IMR-90 (cell line): ENCODE results near the gene CABP2. TPM values are rescaled to one million over a fixed set of nuclear protein-coding genes. Genes with fewer than 3 reads are reported as not detected.
A peak's percentile ranks its signal among the peaks of the same experiment; 100 is the strongest.

Source experiments
- ATAC-seq: fragments of 200-7000 bp; cut with Tn5 transposase; 2 replicates; pipeline ENCODE4 v1.9.1; 2020; ENCODE audit warnings: low read depth, mild to moderate bottlenecking, moderate library complexity
- BruUV-seq: library from RNA; stranded (reverse); fragments of 400-500 nt; replicated peaks from 2 replicates; lab custom pipeline; 2021; lab: Mats Ljungman, UMichigan
- CTCF ChIA-PET: fragments of 300-600 bp; formaldehyde crosslinking; extraction: SDS; loops from one replicate; lab custom pipeline; 2021; ENCODE audit warnings: antibody characterized with exemption; lab: Yijun Ruan, JAX
- POLR2A ChIA-PET: fragments of 300-600 bp; sonication (Branson Sonifier 250); formaldehyde crosslinking; loops from one replicate; lab custom pipeline; 2022; ENCODE audit warnings: antibody characterized with exemption; ENCODE audit not compliant: unreplicated experiment; lab: Charles Lee
- DNase-seq: peaks from one replicate; pipeline ENCODE4 v3.0.0; 2013
- H2AFZ ChIP-seq: replicated peaks from 2 replicates; pipeline ENCODE3; 2013; ENCODE audit warnings: low read length, mild to moderate bottlenecking; ENCODE audit not compliant: poor library complexity
- H2AK5ac ChIP-seq: 2 replicates; pipeline ENCODE4 v1.6.1; 2013; ENCODE audit warnings: low read depth, low read length, inconsistent platforms
- H2AK9ac ChIP-seq: replicated peaks from 2 replicates; pipeline ENCODE3; 2013; ENCODE audit warnings: mild to moderate bottlenecking, low read depth, low read length, moderate library complexity; ENCODE audit not compliant: poor library complexity
- H2BK120ac ChIP-seq: 2 replicates; pipeline ENCODE4 v1.6.1; 2013; ENCODE audit warnings: low read depth, low read length, inconsistent platforms
- H2BK15ac ChIP-seq: 3 replicates; pipeline ENCODE4 v1.6.1; 2013; ENCODE audit warnings: low read depth, low read length, inconsistent platforms
- H2BK20ac ChIP-seq: 2 replicates; pipeline ENCODE4 v1.6.1; 2013; ENCODE audit warnings: low read depth, mild to moderate bottlenecking, inconsistent platforms, low read length, moderate library complexity
- H2BK5ac ChIP-seq: 2 replicates; pipeline ENCODE4 v1.6.1; 2013; ENCODE audit warnings: mild to moderate bottlenecking, low read depth, low read length, inconsistent platforms; ENCODE audit not compliant: poor library complexity, severe bottlenecking
- H3K14ac ChIP-seq: replicated peaks from 2 replicates; pipeline ENCODE4 v1.6.1; 2013; ENCODE audit warnings: low read depth, low read length, inconsistent platforms
- H3K18ac ChIP-seq: 2 replicates; pipeline ENCODE4 v1.6.1; 2013; ENCODE audit warnings: low read depth, low read length, control low read depth
- H3K23ac ChIP-seq: 2 replicates; pipeline ENCODE4 v1.6.1; 2013; ENCODE audit warnings: low read depth, low read length, inconsistent platforms
- H3K27ac ChIP-seq: 2 replicates; pipeline ENCODE4 v1.5.1; 2013; ENCODE audit warnings: mild to moderate bottlenecking, control low read depth, low read length; ENCODE audit not compliant: insufficient read depth
- H3K27me3 ChIP-seq: 2 replicates; pipeline ENCODE4 v1.6.1; 2013; ENCODE audit warnings: low read length; ENCODE audit not compliant: control insufficient read depth, insufficient read depth
- H3K36me3 ChIP-seq: 2 replicates; pipeline ENCODE4 v1.6.1; 2013; ENCODE audit warnings: low read length, mixed read lengths; ENCODE audit not compliant: control insufficient read depth, insufficient read depth
- H3K4ac ChIP-seq: 2 replicates; pipeline ENCODE4 v1.6.1; 2013; ENCODE audit warnings: low read depth, low read length, inconsistent platforms
- H3K4me1 ChIP-seq: 2 replicates; pipeline ENCODE4 v1.6.1; 2013; ENCODE audit warnings: low read length, mixed read lengths; ENCODE audit not compliant: control insufficient read depth, insufficient read depth
- H3K4me2 ChIP-seq: 2 replicates; pipeline ENCODE4 v1.6.1; 2013; ENCODE audit warnings: low read depth, mild to moderate bottlenecking, control low read depth, low read length, moderate library complexity
- H3K4me3 ChIP-seq: 2 replicates; pipeline ENCODE4 v1.5.1; 2013; ENCODE audit warnings: low read depth, mild to moderate bottlenecking, control low read depth, low read length, moderate library complexity; ENCODE audit not compliant: insufficient read depth
- H3K56ac ChIP-seq: 2 replicates; pipeline ENCODE4 v1.6.1; 2013; ENCODE audit warnings: low read length, inconsistent platforms; ENCODE audit not compliant: insufficient read depth; ENCODE audit errors: extremely low read depth
- H3K79me1 ChIP-seq, 2 experiments: 2 replicates each; pipeline ENCODE4 v1.6.1; 2013; ENCODE audit warnings: low read length in 2 of 2, inconsistent platforms in 1 of 2, low read depth in 1 of 2
- H3K9ac ChIP-seq: 2 replicates; pipeline ENCODE4 v1.6.1; 2013; ENCODE audit warnings: low read depth, low read length, control low read depth
- H3K9me1 ChIP-seq: 2 replicates; pipeline ENCODE4 v1.6.1; 2013; ENCODE audit warnings: low read length, inconsistent platforms; ENCODE audit not compliant: insufficient read depth
- H3K9me3 ChIP-seq: 2 replicates; pipeline ENCODE4 v1.6.1; 2013; ENCODE audit warnings: low read length; ENCODE audit not compliant: control insufficient read depth, insufficient read depth
- H4K20me1 ChIP-seq: 2 replicates; pipeline ENCODE4 v1.6.1; 2013; ENCODE audit warnings: low read length, inconsistent platforms; ENCODE audit not compliant: insufficient read depth
- H4K5ac ChIP-seq: 2 replicates; pipeline ENCODE4 v1.6.1; 2013; ENCODE audit warnings: mild to moderate bottlenecking, low read depth, low read length, control low read depth
- H4K8ac ChIP-seq, 2 experiments: 2 replicates each; pipeline ENCODE4 v1.6.1; 2013; ENCODE audit warnings: low read depth in 2 of 2, low read length in 2 of 2, control low read depth in 1 of 2, inconsistent platforms in 1 of 2
- H4K91ac ChIP-seq: 2 replicates; pipeline ENCODE4 v1.6.1; 2013; ENCODE audit warnings: low read depth, low read length, inconsistent platforms; ENCODE audit not compliant: insufficient read depth
- CEBPB ChIP-seq: IDR thresholded peaks from 2 replicates; pipeline ENCODE4 v1.6.1; 2012; ENCODE audit warnings: low read depth, low read length, improper control_type of control experiment
- FOS ChIP-seq: fragments of 150-350 bp; IDR thresholded peaks from 2 replicates; pipeline ENCODE4 v1.6.1; 2016; ENCODE audit warnings: low read depth, low read length
- MAZ ChIP-seq: IDR thresholded peaks from 2 replicates; pipeline ENCODE4 v1.6.1; 2012; ENCODE audit warnings: low read depth, mild to moderate bottlenecking, low read length, improper control_type of control experiment, moderate library complexity, borderline replicate concordance
- MXI1 ChIP-seq: IDR thresholded peaks from 2 replicates; pipeline ENCODE4 v1.6.1; 2012; ENCODE audit warnings: low read depth, mild to moderate bottlenecking, low read length, moderate library complexity, borderline replicate concordance
- NFE2L2 ChIP-seq: fragments of 150-350 bp; IDR thresholded peaks from 2 replicates; pipeline ENCODE4 v1.6.1; 2016; ENCODE audit warnings: low read depth, mild to moderate bottlenecking, low read length
- POLR2A ChIP-seq: IDR thresholded peaks from 2 replicates; pipeline ENCODE4 v1.6.1; 2012; ENCODE audit warnings: mild to moderate bottlenecking, low read depth, low read length
- RAD21 ChIP-seq: IDR thresholded peaks from 2 replicates; pipeline ENCODE4 v1.6.1; 2012; ENCODE audit warnings: low read length, improper control_type of control experiment
- RFX5 ChIP-seq: IDR thresholded peaks from 2 replicates; pipeline ENCODE4 v1.8.0; 2012; ENCODE audit warnings: low read depth, mild to moderate bottlenecking, low read length, moderate library complexity
- SMC3 ChIP-seq: fragments of 150-350 bp; IDR thresholded peaks from 2 replicates; pipeline ENCODE4 v1.6.1; 2016; ENCODE audit warnings: low read depth, mild to moderate bottlenecking, antibody characterized with exemption, low read length, moderate library complexity
- WGBS, 2 experiments: methylation state at CpG; one replicate each; pipeline versions ENCODE4 v1.1.5 to v1.1.7; 2013; ENCODE audit warnings: missing lambda C conversion rate in 2 of 2; ENCODE audit not compliant: insufficient read length in 1 of 2; ENCODE audit errors: extremely low coverage in 2 of 2; 5-methylcytosine and 5-hydroxymethylcytosine counted together
- dilution Hi-C: fragments of 300-500 bp; cut with HindIII; formaldehyde crosslinking; loops from one replicate; pipeline ENCODE4 v1.14.3; 2018; ENCODE audit warnings: low sequenced_read_pairs; ENCODE audit not compliant: unreplicated experiment
- in situ Hi-C: fragments of 300-500 bp; cut with MboI; formaldehyde crosslinking; loops from 3 replicates; pipeline ENCODE4 v1.14.3; 2019; ENCODE audit warnings: low sequenced_read_pairs, inconsistent platforms, mixed read lengths
- intact Hi-C: fragments of 100-400 bp; cut with micrococcal nuclease; formaldehyde crosslinking; loops from 2 replicates; pipeline ENCODE4 v1.10.0; 2022
- polyA plus RNA-seq, 3 experiments: library from polyadenylated mRNA; depleted of rRNA; stranded (reverse); fragments of >200 nt; gene quantifications; 2 replicates each; pipeline ENCODE4 v1.2.3, GENCODE V29; 2012; ENCODE audit warnings: low replicate concordance in 1 of 3
- total RNA-seq: library from RNA; depleted of rRNA; stranded (reverse); fragments of >200 nt; gene quantifications from 2 replicates; pipeline ENCODE4 v1.2.3, GENCODE V29; 2012
- TF ChIP-seq, protein P1 (sequence below): fragments of 150-350 bp; IDR thresholded peaks from 2 replicates; pipeline ENCODE4 v1.6.1; 2017; ENCODE audit warnings: mild to moderate bottlenecking, antibody characterized with exemption, low read length, low read depth

Gene CABP2
- total and polyA plus RNA-seq, 2 of the 4 experiments (the other 2 are of a cell fraction) = not detected

DNA sequence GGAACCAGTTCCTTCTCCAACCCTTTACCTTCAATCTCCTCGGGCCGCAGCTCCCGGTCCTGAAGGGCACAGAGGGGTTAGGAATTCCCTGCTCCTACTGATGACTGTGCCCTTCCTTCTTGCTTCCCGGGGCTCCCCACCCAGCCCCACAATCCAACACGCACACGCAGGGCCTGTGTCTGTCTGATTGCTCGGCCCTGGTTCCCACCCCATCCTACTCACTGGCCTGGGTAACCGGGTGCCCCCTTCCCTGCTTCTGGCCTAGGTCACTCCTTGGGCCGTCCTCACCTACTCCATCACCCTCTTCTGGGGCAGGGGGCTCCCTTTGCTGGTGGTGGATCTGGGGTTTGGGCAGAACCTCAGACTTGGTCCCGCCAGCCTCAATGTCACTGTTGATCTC is 1.3 kb downstream of the CABP2 start:
- no peak overlapping the region for H3K56ac ChIP-seq
- TF ChIP-seq, protein P1, sequence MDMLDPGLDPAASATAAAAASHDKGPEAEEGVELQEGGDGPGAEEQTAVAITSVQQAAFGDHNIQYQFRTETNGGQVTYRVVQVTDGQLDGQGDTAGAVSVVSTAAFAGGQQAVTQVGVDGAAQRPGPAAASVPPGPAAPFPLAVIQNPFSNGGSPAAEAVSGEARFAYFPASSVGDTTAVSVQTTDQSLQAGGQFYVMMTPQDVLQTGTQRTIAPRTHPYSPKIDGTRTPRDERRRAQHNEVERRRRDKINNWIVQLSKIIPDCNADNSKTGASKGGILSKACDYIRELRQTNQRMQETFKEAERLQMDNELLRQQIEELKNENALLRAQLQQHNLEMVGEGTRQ = no peak
- no peak for TF ChIP-seq POLR2A
- TF ChIP-seq CEBPB = no peak
- TF ChIP-seq NFE2L2 = no peak
- no peak for TF ChIP-seq MXI1
- TF ChIP-seq FOS = no peak
- no peak for TF ChIP-seq SMC3
- no peak for TF ChIP-seq MAZ
- no peak for TF ChIP-seq RAD21
- TF ChIP-seq RFX5 = no peak
- H4K20me1 ChIP-seq = no peaks in the 10 kb centered on the region
- no peaks in the 10 kb centered on the region for H3K36me3 ChIP-seq
- no peak for ATAC-seq
- no peak overlapping the region for H2BK15ac ChIP-seq
- H4K91ac ChIP-seq = no peak overlapping the region
- H3K9ac ChIP-seq = no peak overlapping the region
- DNase-seq = no peak
- H4K5ac ChIP-seq = no peak overlapping the region
- in situ Hi-C loops = no loop called here
- H3K14ac ChIP-seq = no peak overlapping the region
- H4K8ac ChIP-seq = no peak overlapping the region
- intact Hi-C loops = no loop called here
- no peaks in the 10 kb centered on the region for H3K9me1 ChIP-seq
- no peak overlapping the region for H3K4me2 ChIP-seq
- POLR2A ChIA-PET = no interaction called here
- H3K18ac ChIP-seq = no peak overlapping the region
- no peak overlapping the region for H3K4ac ChIP-seq
- BruUV-seq = no TSS peak
- H2AK9ac ChIP-seq = peak overlapping the region; percentile 33
- no peak overlapping the region for H2BK20ac ChIP-seq
- H3K27me3 ChIP-seq = peaks cover 29% of the 10 kb centered on the region
- H3K4me3 ChIP-seq = no peak overlapping the region
- H3K4me1 ChIP-seq = no peaks in the 10 kb centered on the region
- H2AK5ac ChIP-seq = no peak overlapping the region
- no peaks in the 10 kb centered on the region for H3K79me1 ChIP-seq
- no peaks in the 10 kb centered on the region for H3K9me3 ChIP-seq
- no peak overlapping the region for H3K23ac ChIP-seq
- no CpG with 5 or more reads among the region's 10 CpGs for WGBS, 2 experiments
- H2BK120ac ChIP-seq = no peak overlapping the region
- dilution Hi-C loops = no loop called here
- CTCF ChIA-PET = no interaction called here
- H2BK5ac ChIP-seq = no peak overlapping the region
- H3K27ac ChIP-seq = no peak overlapping the region
- H2AFZ ChIP-seq = no peak overlapping the region
